HG03432 (cell line): Measurements from ENCODE around the gene PTPN22.
A peak's percentile ranks its signal among the peaks of the same experiment; 100 is the strongest.

Source experiments
- ATAC-seq: cut with Tn5 transposase; IDR thresholded peaks from one replicate; pipeline ENCODE4 v1.9.1; 2021; ENCODE audit warnings: mild to moderate bottlenecking, moderate library complexity; ENCODE audit not compliant: unreplicated experiment

PTPN22 gene

GRCh38 chr1:113804421-113805255 lies 66.9 kb downstream of the PTPN22 start:
- no peak for ATAC-seq

DNA sequence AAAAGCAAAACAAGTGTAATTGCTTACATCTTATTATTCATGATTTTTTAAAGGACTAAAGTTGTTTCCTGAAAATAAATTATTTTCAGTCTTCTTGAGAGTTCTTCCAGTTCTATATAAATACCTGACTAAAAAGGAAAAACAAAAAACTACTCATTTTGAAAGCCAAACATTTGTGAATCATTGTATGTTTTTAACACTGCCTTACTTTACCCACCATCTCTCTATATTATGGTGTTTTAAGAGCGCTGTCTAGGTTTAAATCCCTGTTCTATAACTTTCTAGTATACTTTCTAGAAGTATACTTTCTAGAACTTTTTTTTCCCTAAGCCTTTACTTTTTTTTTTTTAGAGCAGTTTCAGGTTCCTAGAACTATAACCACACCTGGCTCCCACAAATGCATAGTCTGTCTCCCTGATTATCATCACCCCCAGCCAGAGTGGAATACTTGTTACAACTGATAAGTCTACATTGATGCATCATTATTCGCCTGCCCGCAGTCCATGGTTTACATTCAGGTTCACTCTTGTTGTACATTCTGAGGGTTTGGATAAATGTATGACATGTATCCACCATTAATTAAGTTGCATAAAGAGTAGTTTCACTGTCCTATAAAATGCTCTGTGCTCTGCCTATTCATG lies 69.0 kb downstream of the PTPN22 start:
- ATAC-seq, result no peak

- no peak for ATAC-seq
These were observed 71.0 kb downstream of the PTPN22 start for GRCh38 chr1:113800487-113800886.

DNA sequence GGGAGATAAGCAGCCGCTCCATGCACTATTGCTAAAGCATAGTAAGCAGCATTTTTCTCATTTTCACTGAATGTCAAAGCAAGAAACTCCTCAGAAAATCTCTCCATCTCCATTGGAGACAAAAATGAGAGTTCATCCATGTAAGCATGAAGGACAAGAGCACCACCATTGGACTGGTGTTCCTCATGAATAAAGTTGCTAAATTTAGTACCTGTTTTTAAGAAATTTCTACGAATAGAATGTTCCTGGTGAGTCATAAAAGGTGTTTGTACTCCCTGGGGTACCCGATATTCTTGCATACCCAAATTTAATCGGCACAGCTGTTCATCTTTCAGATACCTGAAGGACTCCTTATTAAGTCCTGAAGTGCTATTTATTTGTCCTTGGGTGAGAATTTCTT lies 74.0 kb downstream of the PTPN22 start:
- no peak for ATAC-seq

DNA sequence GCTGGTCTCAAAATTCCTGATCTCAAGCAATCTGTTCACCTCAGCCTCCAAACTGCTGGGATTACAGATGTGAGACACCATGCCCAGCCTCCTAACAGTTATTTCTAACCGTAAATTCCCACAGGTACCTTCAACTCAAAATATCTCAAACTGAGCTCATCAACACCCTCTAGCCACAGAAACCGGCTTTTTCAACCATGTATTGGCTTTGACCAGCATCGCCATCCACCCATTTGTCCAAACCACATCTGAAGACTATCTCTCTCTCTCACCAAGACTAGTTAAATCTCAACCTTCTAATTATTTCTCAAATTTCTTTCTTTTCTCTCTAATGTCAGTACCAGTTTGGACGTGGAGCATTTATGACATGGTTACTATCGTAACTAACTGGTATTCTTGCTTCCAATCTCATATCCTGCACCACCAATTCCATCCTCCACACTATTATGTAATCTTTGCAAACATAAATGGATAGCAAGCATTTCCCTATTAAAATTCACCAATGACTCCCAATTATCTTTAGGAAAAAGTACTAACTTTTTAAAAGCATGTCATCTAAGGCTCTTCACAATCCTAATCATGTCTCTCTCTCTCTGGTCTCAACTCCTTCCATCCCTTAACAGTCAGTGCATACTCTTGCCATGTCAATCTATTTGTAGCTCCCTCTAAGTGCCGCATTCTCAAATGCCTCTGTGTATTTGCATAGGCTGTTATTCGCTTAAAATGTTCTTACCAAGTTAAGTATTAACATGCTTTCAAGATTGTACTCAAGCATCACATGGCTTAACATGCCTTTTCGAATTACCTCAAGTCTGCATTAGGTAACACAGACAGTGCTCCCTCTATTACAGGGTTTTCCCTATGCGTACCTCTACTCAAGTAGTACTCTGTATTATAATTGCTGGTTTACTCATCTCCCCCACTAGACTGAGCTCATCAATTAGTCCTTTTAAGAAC lies 77.4 kb downstream of the PTPN22 start:
- ATAC-seq, result peak; percentile 56

GRCh38 chr1:113792986-113793385 lies 78.5 kb downstream of the PTPN22 start:
- ATAC-seq, result no peak

DNA sequence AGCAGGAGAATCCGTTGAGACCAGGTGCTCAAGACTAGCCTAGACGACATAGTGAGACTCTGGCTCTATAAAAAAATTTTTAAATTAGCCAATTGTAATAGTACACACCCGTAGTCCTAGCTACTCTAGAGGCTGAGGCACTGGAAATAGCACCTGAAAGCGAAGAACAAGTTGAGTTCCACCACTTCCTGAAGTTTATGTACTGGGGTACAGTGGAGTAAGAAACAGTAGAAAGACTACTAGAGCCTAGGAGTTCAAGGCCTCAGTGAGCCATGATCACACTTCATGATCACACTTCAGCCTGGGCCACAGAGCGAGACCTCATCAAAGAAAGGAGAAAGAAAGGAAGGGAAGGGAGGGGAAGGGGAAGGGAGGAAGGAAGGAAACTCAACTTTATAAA lies 79.0 kb downstream of the PTPN22 start:
- ATAC-seq, result no peak

DNA sequence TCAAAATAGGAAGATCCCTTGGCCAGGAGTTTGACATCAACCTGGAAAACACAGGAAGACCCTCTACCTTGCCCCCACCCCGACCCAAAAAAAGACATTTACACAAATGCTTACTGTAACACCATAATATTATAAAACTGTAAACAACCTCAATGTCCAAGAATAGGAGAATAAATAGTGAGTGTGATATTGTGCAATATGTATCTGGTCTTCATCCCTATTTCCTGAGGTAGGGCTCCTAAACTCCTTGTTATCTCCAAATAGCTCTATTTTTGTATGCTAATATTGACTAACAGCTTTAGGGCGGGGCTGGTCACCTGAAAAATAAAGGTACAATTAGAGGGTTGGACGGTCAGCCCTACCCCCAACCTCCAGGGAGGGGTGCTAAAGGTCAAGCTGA lies 82.7 kb downstream of the PTPN22 start:
- ATAC-seq, result no peak

DNA sequence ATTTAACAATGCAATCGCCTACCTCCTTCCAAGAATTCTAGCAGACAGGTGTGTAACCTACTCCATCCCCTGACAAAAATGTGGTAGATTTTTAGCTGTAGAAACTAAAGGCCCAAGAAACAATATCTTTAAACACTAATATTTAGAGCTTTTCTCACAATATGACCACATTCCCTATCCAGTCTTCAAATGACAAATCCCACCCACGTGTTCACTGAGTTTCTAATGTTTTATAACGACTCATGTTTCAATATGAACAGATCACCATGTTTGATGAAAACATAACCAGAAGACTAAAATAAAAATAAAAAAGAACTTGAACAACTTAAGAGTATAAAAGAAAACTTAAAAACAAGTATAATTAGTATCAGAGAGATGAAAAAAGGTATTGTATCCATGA lies 83.8 kb downstream of the PTPN22 start:
- ATAC-seq, result no peak

DNA sequence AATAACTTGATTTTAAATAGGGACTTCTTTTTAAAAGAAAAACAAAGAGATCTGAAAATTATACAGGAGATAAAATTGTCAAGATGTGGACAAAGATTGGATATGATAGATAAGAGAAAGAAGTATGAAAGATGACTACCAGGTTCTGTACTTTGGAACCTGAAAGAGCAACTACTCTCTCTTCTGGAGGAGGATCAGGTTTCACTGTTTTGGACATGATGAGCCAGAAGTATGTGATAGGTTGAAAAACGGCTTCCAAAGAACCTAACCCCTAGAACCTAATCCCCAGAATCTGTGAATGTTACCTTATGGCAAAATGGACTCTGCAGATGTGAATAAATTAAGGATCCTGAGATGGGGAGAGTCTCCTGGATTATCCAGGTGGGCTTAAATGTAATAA lies 85.4 kb downstream of the PTPN22 start:
- ATAC-seq, result no peak

DNA sequence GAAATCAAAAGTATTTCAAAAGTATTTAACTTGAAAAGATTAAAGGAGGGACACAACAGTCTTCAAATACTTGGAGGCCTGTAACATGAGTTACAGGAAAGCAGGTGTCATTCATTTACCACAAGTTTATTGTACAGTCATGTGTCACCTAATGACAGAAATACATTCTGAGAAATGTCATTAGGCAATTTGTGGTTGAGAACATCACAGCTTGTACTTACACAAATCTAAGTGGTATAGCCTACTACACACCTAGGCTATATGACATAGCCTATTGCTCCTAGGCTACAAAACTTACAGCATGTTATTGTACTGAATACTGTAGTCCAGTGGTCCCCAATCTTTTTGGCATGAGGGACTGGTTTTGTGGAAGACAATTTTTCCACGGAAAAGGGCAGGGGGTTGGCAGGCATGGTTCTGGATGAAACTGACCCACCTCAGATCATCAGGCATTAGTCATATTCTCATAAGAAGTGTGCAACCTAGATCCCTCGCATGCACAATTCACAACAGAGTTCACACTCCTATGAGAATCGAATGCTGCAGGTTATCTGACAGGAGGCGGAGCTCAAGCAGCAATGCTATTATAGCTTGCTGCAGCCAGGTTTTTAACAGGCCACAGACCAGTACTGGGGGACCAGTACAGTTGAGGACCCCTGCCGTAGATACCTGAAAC lies 87.3 kb downstream of the PTPN22 start:
- peak; percentile 65 for ATAC-seq

DNA sequence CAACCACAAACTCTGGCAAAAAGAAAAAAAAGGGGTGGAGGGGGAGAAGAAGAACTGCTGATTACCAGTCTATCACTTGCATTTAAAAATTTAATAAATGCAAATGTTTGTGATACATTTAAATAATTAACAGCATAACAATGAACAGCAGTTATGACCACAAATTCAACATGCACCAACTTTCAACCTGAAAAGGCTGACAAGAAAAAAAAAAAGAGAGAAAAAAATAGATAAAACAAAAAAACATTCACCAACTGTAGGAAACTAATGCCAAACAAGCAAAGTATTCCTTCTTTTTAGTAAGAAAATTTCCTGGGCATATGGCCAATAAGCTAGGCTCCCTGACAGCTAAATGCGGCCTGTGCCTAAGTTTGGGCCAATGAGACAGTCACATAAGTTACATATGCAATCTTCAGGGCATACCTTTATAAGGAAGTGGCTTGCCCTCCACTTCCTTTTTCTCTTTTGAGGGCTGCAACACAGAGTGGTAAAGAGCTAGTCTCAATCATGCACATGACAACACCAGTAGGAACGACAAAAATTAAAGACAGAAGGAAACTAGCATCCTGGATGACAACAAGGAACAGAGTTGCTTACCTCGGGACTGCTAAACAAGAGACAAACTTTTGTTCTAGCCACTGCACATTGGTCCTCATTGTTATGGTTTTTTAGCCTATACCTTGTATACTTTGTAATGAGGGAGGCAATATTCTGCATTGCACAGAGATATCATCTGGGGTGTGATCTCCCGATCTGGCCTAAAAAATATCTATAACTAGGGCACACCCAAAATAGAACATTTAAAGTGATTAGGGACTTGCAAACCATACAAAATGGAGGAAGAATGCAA lies 88.0 kb downstream of the PTPN22 start:
- peak; percentile 77 for ATAC-seq

- ATAC-seq, result no peak
These were observed 89.1 kb downstream of the PTPN22 start for GRCh38 chr1:113782406-113782805.

DNA sequence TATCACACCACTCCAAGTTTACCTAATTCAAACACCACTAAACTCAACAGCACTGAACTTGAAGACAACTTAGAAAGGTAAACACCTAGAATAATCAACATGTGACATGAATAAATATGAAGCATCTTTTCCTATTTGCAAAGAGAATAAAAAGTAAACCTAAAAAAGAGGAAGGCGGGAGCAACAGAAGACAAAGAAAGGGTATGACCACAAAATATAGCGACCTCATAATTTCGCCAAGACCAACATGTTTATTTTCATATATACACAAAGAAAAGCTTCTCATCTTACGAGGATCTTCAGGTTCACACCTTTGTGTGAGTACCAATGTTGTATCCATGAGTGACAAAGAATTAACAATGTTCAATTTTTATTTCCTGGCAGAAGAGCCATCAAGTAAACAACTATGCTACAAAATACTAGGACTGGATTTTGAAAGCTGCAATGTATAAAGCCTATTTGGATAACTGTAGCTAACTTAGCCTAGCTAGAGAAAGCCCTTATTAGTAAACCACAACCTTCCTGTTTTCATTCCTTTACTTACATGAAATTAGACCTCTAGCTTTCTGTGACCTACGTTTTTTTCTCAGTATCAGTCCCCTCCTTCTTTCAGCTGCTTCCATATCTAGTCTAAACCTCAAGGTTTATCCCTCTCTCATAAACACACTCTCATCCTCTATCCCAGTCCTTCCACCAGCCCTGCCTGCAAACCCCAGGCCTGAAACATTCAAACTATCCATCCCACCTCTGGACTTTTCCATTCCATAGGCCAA lies 91.0 kb downstream of the PTPN22 start:
- ATAC-seq, result peak; percentile 53

DNA sequence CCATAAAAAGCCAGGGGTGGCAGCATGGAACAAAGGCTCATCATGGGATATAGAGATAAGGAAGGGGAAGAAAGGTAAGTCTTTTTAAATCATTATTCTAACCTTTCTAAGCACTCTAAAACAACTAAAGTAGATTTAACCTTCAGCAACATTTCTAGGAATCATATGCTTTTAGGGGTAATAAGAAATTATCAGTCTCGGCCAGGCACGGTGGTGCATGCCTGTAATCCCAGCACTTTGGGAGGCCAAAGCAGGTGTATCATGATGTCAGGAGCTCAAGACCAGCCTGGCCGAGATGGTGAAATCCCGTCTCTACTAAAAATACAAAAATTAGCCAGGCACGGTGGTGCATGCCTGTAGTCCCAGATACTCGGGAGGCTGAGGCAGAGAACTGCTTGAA lies 92.0 kb downstream of the PTPN22 start:
- ATAC-seq, result no peak

GRCh38 chr1:113777561-113777960 lies 94.0 kb downstream of the PTPN22 start:
- ATAC-seq, result no peak

DNA sequence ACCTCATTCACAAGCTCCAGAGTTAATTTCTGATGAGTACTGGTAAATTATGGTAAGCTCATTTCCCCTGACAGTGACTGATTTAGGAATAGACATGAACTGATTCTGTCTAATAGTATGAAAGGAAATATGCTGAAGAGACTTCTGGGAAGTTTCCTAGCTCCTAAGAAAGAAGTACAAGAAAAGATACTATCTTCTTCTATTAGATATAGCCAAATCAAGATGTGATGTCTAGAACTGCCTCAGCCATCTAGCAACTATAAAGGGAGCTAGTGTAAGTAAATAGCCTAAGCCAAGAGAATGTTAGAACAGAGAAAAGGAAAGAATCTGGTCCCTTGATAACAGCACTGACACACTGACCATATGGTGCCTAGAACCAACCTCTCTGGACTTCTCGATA lies 101.5 kb downstream of the PTPN22 start:
- ATAC-seq, result no peak

DNA sequence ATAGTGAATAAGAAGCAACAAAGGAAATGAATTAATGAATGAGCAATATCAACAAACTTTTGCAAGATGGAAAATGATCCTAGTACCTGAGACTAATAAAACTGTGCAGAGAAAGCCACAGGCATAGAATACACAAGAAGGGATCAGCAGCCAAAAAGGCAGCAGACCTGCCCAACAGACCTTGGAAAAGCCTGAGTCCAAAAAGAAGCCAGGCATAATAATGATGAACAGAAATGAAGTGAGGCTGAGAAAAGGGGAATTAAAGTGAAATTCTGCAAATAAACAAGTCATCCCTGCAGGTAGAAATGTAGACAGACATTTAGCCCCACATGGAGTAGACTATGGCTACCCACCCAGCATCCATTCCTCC lies 101.9 kb downstream of the PTPN22 start:
- no peak for ATAC-seq

DNA sequence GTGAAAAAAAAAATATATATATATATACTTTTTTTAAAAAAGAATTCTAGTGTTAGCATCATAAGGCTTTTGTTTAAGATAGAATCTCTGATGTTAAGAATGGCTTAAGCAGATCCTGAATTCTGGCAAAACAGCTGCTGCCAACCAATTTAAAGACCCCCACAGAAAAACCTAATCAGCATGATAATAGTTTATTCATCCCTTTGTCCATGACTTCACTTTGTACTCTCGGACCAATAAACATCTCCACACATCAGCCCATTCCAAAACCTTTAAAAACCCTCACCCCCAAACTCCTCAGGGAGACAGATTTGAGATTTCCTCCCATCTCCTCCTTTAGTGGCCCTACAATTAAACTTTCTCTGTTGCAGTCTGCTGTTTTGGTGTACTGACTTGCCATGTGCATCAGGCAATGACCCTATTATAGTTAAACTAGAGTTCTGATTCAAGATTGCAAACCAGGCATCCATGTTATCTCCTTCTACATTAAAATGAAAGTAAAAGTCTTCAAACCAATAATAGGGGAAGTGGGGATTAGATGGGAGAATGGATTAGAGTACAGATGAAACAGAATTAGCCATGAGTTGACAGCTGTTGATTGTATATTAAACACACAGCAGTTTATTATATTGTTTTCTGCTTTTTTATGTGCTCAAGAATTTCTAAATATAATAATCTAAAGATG lies 102.5 kb downstream of the PTPN22 start:
- no peak for ATAC-seq
